Osteocyte (in vitro differentiated cells): ENCODE data around the gene PRSS36. TPM values are rescaled to one million over a fixed set of nuclear protein-coding genes. Genes with fewer than 3 reads are reported as not detected.

Experiments
- DNase-seq: peaks from one replicate; pipeline ENCODE4 v3.0.0; 2021; ENCODE audit warnings: mixed read lengths; ENCODE audit not compliant: unreplicated experiment; ENCODE audit errors: extremely low spot score
- H3K27ac Mint-ChIP-seq: one replicate; pipeline ENCODE4 v1.8.0; 2021; ENCODE audit warnings: mild to moderate bottlenecking, mixed read lengths; ENCODE audit not compliant: unreplicated experiment
- H3K27me3 Mint-ChIP-seq: one replicate; pipeline ENCODE4 v1.8.0; 2021; ENCODE audit warnings: mixed read lengths; ENCODE audit not compliant: unreplicated experiment
- H3K36me3 Mint-ChIP-seq: one replicate; pipeline ENCODE4 v1.8.0; 2021; ENCODE audit warnings: mixed read lengths; ENCODE audit not compliant: unreplicated experiment
- H3K4me1 Mint-ChIP-seq: one replicate; pipeline ENCODE4 v1.8.0; 2021; ENCODE audit warnings: mixed read lengths; ENCODE audit not compliant: unreplicated experiment
- H3K4me3 Mint-ChIP-seq: one replicate; pipeline ENCODE4 v1.8.0; 2021; ENCODE audit warnings: mild to moderate bottlenecking, moderate library complexity, mixed read lengths; ENCODE audit not compliant: unreplicated experiment
- H3K9me3 Mint-ChIP-seq: one replicate; pipeline ENCODE4 v1.8.0; 2021; ENCODE audit warnings: mixed read lengths; ENCODE audit not compliant: unreplicated experiment
- CTCF ChIP-seq: fragments of 200-600 bp; sonication (generic); IDR thresholded peaks from 2 replicates; pipeline ENCODE4 v1.5.0; 2021; ENCODE audit warnings: antibody characterized with exemption, mild to moderate bottlenecking, moderate library complexity
- total RNA-seq: library from RNA; stranded (reverse); gene quantifications from 2 replicates; pipeline ENCODE4 v1.2.1, GENCODE V29; 2021

PRSS36 gene
- total RNA-seq, 1 donor from 2014 or later = 0.67 TPM

DNA sequence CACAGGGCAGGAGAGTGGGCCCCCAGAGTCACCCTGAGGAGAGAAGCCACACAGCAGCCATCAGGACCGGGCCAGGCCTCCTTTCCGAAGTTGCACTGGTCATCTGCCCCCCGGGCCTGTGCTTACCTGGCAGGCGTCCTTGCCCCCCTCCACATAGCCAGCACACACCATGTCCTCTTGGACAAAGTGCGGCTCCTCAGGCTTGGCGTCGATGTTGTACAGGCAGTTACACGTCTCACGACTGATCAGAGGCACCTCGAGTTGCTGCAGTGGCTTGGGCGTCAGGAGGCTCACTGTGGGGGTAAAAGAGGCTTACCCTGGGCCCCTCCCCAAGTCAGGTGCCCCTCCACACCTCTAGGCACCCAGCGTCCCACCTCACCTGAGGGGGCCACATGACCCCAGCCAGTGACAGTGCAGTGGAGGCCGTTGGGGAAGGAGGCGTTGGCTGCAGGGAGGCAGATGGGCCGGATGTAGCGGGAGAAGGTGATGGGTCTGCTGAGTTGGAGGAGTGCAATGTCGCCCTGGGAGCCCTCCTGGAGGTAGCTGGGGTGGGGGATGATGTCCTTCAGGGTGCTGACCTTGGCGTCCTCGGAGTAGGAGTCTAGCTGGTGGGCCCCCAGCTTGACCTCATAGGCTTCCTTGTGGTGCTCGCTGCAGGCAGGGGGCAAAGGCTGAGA is 17.4 kb downstream of the PRSS36 start:
- H3K27ac Mint-ChIP-seq = no peak overlapping the region
- H3K36me3 Mint-ChIP-seq = peaks cover 7% of the 10 kb centered on the region
- no peak overlapping the region for H3K4me3 Mint-ChIP-seq
- H3K4me1 Mint-ChIP-seq = peaks cover 4% of the 10 kb centered on the region
- no peak for TF ChIP-seq CTCF
- H3K9me3 Mint-ChIP-seq = no peaks in the 10 kb centered on the region
- no peak for DNase-seq
- H3K27me3 Mint-ChIP-seq = no peaks in the 10 kb centered on the region

GRCh38 chr16:31131841-31132271 is 18.0 kb downstream of the PRSS36 start:
- peaks cover 4% of the 10 kb centered on the region for H3K4me1 Mint-ChIP-seq
- peaks cover 7% of the 10 kb centered on the region for H3K36me3 Mint-ChIP-seq
- TF ChIP-seq CTCF = no peak
- no peak for DNase-seq
- no peak overlapping the region for H3K27ac Mint-ChIP-seq
- no peaks in the 10 kb centered on the region for H3K9me3 Mint-ChIP-seq
- no peak overlapping the region for H3K4me3 Mint-ChIP-seq
- H3K27me3 Mint-ChIP-seq = no peaks in the 10 kb centered on the region

- no peak for TF ChIP-seq CTCF
- Mint-ChIP-seq H3K9me3 (no peaks in the 10 kb centered on the region), H3K27ac (no peak overlapping the region), H3K27me3 (no peaks in the 10 kb centered on the region), H3K4me3 (no peak overlapping the region), H3K4me1 (peaks cover 4% of the 10 kb centered on the region), H3K36me3 (peaks cover 7% of the 10 kb centered on the region)
- no peak for DNase-seq
Observed at GRCh38 chr16:31131416-31131815, 18.4 kb downstream of the PRSS36 start.

DNA sequence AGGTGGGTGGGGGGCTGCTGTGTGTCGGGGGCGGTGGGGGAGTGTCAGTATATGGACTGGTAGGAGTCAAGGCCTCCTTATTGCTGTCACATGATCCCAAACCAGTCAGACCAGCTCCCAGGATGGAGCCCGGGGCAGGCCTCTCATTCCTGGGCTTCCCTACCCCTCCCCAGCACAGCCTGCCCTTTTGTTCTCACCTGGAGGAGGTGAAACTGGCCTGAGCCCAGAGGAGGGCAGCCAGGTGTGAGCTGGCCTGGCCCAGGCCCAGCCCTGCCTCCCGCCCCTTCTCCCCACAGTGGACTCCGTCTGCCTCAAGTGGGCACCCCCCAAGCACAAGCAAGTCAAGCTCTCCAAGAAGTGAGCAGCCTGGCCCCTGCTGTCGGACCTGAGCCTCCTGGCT is 19.0 kb downstream of the PRSS36 start:
- peaks cover 7% of the 10 kb centered on the region for H3K36me3 Mint-ChIP-seq
- H3K4me1 Mint-ChIP-seq = peaks cover 4% of the 10 kb centered on the region
- H3K27ac Mint-ChIP-seq = no peak overlapping the region
- no peak overlapping the region for H3K4me3 Mint-ChIP-seq
- no peak for TF ChIP-seq CTCF
- no peak for DNase-seq
- no peaks in the 10 kb centered on the region for H3K27me3 Mint-ChIP-seq
- H3K9me3 Mint-ChIP-seq = no peaks in the 10 kb centered on the region

- peaks cover 7% of the 10 kb centered on the region for H3K36me3 Mint-ChIP-seq
- no peak for DNase-seq
- no peaks in the 10 kb centered on the region for H3K9me3 Mint-ChIP-seq
- H3K27ac Mint-ChIP-seq = no peak overlapping the region
- TF ChIP-seq CTCF = no peak
- peaks cover 4% of the 10 kb centered on the region for H3K4me1 Mint-ChIP-seq
- no peaks in the 10 kb centered on the region for H3K27me3 Mint-ChIP-seq
- H3K4me3 Mint-ChIP-seq = no peak overlapping the region
Observed at GRCh38 chr16:31130336-31130891, 19.5 kb downstream of the PRSS36 start.
